ENCODE data around the gene PTPN3. TPM values are rescaled to one million over a fixed set of nuclear protein-coding genes. Genes with fewer than 3 reads are reported as not detected.

The PTPN3 gene
- total RNA-seq, 1 experiment from 2014 or later = 20.8 TPM

DNA sequence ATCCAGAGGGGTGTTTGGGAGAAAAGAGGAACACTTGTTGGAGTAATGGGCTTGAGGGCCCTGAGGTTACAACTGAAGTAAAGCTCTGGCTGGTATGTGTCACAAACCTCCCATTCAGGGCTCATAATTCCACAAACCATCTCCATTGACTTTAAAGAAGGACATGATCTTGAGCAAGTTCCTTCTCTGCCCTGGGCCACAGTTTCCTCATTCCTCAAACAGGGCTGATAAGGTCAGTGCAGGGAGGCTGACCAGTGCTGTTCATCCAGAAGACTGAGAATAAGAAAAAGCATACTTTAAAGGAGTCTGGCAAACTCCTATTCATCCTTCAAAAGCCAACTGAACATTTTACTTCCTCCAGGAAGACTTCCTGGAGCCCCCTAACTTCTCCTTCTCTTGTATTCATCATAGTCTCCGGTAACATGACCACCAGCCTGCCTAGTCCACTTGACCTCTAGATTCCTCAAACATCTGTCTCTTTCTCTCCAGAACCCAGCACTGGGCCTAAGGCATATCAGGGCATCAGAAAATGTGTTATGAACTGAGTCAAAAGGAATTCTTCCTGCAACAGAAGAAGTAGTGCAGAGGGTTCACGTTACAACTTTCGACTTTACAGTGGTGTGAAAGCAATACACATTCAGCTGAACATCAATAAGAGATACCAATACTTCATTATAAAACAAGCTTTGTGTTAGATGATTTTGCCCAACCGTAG, 20.7 kb upstream of the PTPN3 start:
- ChIA-PET POLR2A (no interaction called here), RAD21 (ENCODE audit: low non-redundant PET in 1 of 2, low total read pairs in 2 of 2, uncharacterized antibody in 2 of 2, unreplicated experiment in 2 of 2) (no interaction called here), CTCF (no interaction called here)
- H3K9me2 ChIP-seq (ENCODE audit: insufficient read depth) = no peaks in the 10 kb centered on the region
- no peak overlapping the region for H3K9ac ChIP-seq (ENCODE audit: low read length)
- no peak for DNase-seq (ENCODE audit: low read depth, low spot score)
- no peaks in the 10 kb centered on the region for H3K79me2 ChIP-seq (ENCODE audit: insufficient read depth, low read length)
- H4K20me1 ChIP-seq (ENCODE audit: insufficient read depth) = no peaks in the 10 kb centered on the region
- H3K27ac ChIP-seq (ENCODE audit: low read depth, low read length) = no peak overlapping the region
- H3K4me2 ChIP-seq (ENCODE audit: low read length) = no peak overlapping the region
- no peak overlapping the region for H2AFZ ChIP-seq (ENCODE audit: low read depth, low read length, poor library complexity, severe bottlenecking)
- H3K36me3 ChIP-seq (ENCODE audit: control insufficient read depth in 1 of 2, insufficient read depth in 2 of 2, low read length in 2 of 2) = no peaks in the 10 kb centered on the region
- H3K27me3 ChIP-seq (ENCODE audit: insufficient read depth, low read length) = no peaks in the 10 kb centered on the region
- no peak overlapping the region for H3K4me3 ChIP-seq (replicated peaks in 1 of 2; ENCODE audit: low read depth in 1 of 2, low read length in 2 of 2)
- H3K9me3 ChIP-seq (ENCODE audit: control insufficient read depth in 1 of 2, insufficient read depth in 1 of 2, low read depth in 1 of 2, low read length in 2 of 2) = no peaks in the 10 kb centered on the region
- no peak for TF ChIP-seq EZH2phosphoT487 (IDR thresholded peaks at IDR 0.05; ENCODE audit: borderline replicate concordance)
- no peak for TF ChIP-seq SIN3A (IDR thresholded peaks at IDR 0.05; ENCODE audit: low read depth)
- no peak for TF ChIP-seq REST (IDR thresholded peaks at IDR 0.05; ENCODE audit: low read depth)
- no peak for TF ChIP-seq CTCF (IDR thresholded peaks at IDR 0.05 in 2 of 3, conservative IDR thresholded peaks at IDR 0.05 in 1 of 3; ENCODE audit: borderline replicate concordance in 1 of 3, insufficient read depth in 1 of 3, low read depth in 2 of 3, low read length in 2 of 3)
- TF ChIP-seq POLR2AphosphoS5 (IDR thresholded peaks at IDR 0.05; ENCODE audit: low read depth, low read length) = no peak
- no peak for TF ChIP-seq FOSL1 (IDR thresholded peaks at IDR 0.05; ENCODE audit: low read depth)
- TF ChIP-seq TCF7L2 (IDR thresholded peaks at IDR 0.05; ENCODE audit: borderline replicate concordance, extremely low read depth, insufficient read depth, insufficient read length) = no peak
- TF ChIP-seq SP1 (IDR thresholded peaks at IDR 0.05; ENCODE audit: low read depth) = no peak
- TF ChIP-seq POLR2A (IDR thresholded peaks at IDR 0.05; ENCODE audit: borderline replicate concordance, extremely low read depth, insufficient read depth, insufficient read length) = no peak
- TF ChIP-seq ELF1 (IDR thresholded peaks at IDR 0.05; ENCODE audit: borderline replicate concordance, low read depth) = no peak
- TF ChIP-seq, protein P1, sequence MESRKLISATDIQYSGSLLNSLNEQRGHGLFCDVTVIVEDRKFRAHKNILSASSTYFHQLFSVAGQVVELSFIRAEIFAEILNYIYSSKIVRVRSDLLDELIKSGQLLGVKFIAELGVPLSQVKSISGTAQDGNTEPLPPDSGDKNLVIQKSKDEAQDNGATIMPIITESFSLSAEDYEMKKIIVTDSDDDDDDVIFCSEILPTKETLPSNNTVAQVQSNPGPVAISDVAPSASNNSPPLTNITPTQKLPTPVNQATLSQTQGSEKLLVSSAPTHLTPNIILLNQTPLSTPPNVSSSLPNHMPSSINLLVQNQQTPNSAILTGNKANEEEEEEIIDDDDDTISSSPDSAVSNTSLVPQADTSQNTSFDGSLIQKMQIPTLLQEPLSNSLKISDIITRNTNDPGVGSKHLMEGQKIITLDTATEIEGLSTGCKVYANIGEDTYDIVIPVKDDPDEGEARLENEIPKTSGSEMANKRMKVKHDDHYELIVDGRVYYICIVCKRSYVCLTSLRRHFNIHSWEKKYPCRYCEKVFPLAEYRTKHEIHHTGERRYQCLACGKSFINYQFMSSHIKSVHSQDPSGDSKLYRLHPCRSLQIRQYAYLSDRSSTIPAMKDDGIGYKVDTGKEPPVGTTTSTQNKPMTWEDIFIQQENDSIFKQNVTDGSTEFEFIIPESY (IDR thresholded peaks at IDR 0.05; ENCODE audit: extremely low read depth, insufficient replicate concordance, low read length) = no peak
- TF ChIP-seq MAX (IDR thresholded peaks at IDR 0.05) = no peak
- no peak for TF ChIP-seq YY1 (IDR thresholded peaks at IDR 0.05; ENCODE audit: extremely low read depth, insufficient replicate concordance, low read depth, low read length)
- no peak for TF ChIP-seq CEBPB (IDR thresholded peaks at IDR 0.05; ENCODE audit: low read depth)
- TF ChIP-seq ZFX (IDR thresholded peaks at IDR 0.05) = no peak
- no peak for TF ChIP-seq JUND (IDR thresholded peaks at IDR 0.05)
- no peak for TF ChIP-seq ZNF274 (IDR thresholded peaks at IDR 0.05; ENCODE audit: low read depth, low read length)
- peaks cover 0 to 3% of the 10 kb centered on the region in 2 experiments; a peak in 1 of 4 replicates for H3K4me1 ChIP-seq (ENCODE audit: control insufficient read depth in 1 of 2, insufficient read depth in 2 of 2, low read length in 2 of 2)
- BruUV-seq (replicated peaks) = no TSS peak
- intact Hi-C loops (cut with micrococcal nuclease) = no loop called here
- no peak for ATAC-seq

All from HCT116 (cell line).